GM21515 (cell line): ENCODE results near the gene LAMA2.

Source experiments
- ATAC-seq: cut with Tn5 transposase; IDR thresholded peaks from one replicate; pipeline ENCODE4 v1.9.1; 2021; ENCODE audit not compliant: unreplicated experiment

Gene LAMA2

DNA sequence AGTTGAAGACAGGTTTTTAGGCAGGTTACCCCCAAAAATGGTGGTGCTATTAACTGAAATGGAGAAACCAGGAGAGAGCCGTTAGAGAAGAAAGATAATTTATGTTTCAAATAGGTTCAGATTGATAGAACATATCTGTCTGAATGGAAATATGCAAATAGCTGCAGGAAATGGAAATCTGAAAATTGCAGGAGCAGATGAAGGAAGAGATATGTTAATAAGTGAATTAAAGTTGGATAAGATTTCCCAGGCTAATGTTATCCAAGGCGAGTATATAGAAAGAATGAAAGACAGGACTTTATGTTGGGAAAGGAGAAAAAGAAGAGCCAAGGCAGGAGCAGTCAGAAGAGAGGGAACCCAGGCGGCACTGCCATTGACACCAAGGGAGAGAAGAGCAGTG lies 461.4 kb downstream of the LAMA2 start:
- ATAC-seq = no peak

DNA sequence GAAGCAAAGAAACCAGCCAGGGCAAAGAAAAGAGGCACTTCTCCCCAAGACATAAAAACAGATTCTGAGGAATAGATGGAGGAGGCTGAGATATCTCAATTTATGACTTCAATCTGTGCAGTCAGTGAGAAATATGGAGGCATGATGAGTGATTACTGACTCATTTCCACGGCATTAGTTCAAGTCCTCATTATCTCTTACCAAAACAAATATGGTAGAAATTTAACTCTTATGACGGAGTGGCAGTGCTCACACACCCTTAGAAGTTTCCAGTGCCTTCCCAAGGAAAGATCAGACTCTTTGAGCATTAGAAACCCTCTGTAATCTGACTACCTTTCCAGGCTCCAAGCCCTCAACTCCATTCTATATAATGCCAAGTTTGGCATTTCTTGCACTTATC lies 463.0 kb downstream of the LAMA2 start:
- no peak for ATAC-seq

DNA sequence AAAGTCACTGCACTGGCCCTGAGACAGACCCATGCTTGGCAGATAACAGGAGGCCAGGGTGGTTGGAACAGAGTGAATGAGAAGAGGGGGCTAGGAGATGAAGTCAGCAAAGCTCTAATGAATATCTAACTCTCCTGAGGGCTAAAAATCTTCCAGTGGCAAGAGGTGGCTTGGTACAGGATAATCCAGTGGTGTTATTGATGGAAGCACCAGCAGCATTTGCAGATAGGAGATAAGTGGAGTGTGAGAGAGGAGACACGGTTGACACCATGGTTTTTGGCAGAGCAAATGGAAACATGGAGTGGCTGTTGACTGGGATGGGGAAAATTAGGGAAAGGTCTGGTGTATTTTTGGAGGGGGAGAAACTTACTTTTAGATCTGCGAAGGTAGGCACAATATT lies 464.0 kb downstream of the LAMA2 start:
- ATAC-seq = no peak

DNA sequence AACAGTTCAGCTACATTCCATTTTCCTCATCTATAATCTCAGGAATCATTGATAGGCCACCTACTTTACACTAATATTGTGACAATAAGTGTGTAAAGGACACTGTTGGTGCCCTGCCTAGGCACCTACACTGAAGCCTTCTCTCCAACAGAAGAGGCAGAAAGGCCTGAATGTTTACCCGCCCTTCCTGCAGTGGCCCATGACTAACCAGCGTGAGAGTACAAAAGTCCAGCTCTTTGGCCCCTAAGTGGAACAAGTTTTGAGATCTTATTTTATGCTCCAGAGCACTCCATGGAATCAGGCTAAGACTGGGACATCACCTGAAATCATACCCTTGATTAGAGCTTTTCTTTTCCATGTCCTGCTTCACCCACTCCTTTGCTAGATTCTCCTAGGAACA lies 467.3 kb downstream of the LAMA2 start:
- ATAC-seq = no peak

DNA sequence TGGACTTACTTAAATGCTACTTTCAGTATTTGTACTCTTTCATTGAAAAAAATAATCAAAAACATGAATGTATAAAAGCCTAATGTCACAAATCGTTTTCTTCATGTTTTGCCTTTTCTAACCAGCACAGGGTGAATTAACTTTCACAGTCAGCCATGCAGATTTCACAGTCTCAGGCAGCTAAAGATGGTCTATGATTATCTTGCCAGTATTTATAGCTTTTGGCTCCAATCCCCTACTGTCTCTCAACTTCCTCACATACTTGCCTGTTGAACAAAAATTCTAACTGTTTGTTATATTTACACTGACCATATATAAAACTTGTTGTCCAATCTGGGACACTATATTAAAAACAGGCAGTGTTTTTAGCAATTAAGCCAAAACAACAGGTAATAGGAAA lies 468.9 kb downstream of the LAMA2 start:
- ATAC-seq = no peak

DNA sequence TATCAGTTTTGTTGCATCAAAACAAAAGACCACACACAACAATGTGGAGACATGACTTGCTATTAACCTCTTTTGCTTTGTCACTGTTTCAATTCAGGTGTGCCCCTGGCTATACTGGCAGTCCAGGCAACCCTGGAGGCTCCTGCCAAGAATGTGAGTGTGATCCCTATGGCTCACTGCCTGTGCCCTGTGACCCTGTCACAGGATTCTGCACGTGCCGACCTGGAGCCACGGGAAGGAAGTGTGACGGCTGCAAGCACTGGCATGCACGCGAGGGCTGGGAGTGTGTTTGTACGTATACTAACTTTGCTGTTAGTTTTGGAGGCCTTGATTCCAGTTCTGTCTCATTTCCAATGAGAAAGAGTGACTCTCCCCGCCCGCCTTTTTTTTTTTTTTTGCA lies 470.1 kb downstream of the LAMA2 start:
- ATAC-seq = no peak

DNA sequence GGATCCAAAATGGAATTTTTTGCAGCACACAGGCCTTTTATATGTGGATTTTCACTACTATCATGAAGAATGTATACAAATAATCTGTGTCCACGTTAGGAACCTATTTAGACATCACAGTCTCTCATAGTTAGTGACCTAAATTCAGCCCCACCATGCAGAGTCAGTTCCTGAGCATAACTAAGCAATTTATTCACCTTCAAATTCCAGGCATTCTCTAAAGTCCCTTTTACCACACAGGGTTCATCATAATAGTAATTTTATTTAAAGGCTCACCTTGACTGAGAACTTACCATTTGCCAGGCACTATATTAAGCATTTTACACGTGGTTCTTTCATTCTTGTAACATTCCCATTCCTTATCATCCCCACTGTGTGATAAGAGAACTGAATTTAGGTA lies 473.2 kb downstream of the LAMA2 start:
- ATAC-seq = no peak

DNA sequence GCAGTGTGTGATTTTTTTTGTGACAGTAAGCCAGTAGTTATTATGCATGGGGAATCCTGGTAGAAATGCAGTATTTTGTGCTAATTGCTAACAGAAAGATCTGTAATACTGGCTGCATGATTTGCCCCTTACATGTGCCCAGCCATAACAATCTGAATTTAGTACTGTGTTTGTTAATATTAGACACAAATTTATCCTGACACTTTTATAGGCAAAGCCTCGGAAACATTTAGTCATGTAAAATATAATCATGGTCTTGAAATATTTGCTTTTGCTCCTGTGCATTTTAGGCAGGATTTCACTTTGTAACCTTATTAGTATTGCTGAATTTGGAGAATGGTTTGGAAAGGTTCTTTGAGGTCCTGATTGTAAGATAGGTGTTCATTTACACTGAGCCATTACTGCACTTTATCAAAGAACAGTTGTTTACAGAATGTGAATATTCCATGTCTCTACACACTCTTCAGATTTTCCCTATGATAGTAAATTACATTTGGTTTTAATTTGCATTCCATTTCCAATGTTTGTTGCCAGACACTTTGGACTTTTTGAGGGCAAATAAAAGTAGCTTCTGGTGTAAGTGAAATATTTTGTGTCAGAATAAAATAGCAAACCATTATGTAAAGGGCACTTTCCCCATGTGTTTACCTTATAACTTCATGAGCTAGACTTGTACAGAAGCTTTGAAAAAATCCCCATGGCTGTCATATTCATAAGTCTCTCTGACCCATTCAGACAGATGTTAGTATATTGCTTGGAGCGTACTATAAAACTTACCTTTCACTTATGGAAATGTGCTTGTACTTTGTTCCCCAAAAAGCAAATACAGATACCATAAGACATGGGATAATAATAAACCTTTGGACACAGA lies 477.1 kb downstream of the LAMA2 start:
- no peak for ATAC-seq

DNA sequence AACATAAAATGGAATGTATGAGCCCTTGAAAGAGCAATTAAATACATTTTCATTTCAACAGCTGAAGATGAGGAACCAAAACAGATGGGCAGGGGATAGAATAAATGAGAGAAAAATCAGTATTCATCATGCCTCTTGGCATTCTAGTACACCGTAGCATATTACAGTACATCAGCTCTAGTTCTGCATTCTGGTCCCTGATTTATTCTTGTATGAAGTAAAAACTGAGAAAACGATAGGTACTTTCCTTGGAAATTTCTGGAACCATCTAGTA lies 477.7 kb downstream of the LAMA2 start:
- ATAC-seq = no peak

DNA sequence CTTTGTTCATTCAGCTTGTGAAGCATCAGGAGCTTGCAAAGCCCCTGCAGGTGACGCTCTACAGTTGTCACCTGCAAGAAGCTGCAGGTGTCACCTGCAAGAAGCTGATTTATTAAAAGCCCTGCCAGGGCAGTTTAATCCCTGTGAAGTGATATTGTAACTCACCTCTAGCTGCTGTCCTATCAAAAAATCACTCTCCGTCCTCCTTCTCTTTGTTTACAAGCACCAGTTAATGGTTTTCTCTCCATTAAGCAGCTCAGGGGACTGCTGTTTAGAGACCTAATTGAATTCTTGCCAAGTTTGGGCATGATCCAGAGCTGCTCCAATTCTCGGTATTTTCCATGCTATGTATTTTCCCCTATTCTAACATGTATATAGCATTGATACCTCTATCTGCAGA lies 481.1 kb downstream of the LAMA2 start:
- ATAC-seq = no peak

DNA sequence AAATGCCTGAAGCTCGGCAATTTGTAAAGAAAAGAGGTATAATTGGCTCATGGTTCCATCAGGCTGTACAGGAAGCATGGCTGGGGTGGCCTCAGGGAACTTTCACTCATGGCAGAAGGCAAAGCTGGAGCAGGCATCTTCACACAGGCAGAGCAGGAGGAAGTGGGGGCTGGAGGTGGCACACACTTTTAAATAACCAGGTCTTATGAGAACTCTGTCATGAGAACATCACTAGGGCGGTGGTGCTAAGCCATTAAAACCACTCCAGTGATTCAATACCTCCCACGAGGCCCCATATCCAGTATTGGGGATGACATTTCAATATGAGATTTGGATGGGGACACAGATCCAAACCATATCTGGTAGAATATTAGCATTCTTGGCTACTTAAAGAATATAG lies 481.8 kb downstream of the LAMA2 start:
- ATAC-seq = no peak

DNA sequence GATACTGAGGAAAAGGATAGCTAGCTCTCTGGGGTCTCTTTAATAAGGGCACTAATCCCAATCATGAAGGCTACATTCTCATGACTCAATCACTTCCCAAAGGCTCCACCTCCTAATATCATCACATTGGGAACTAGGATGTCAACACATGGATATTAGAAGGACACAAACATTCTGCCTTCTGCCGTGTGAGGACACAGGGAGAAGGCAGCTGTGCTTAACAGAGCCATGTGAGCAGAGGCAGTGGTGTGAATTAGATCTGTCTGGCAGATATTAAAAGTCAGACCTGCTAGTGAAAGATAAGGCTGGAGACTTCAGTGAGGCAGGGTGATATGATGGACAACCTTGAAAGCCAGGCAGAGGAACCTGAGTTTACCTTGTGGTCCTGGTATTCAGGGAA lies 485.1 kb downstream of the LAMA2 start:
- ATAC-seq = no peak

DNA sequence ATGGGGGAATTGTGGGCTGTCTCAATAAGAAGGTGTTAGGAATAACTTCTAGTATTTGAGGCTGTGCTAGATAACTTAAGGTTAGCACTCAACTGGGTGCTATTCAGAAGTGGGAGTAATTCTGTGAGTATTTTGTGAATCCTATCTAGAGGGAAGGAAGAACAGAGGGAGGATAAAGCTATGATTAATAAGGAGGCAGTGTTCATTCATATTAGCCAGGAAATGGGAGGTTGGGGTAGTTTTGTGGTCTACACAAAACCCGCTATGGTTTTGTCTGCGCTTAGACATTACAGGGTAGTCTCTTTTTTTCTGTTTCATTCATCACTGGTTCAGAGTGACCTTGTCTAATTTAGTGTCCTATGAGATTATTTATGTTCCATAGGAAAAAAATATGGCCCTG lies 486.0 kb downstream of the LAMA2 start:
- no peak for ATAC-seq

DNA sequence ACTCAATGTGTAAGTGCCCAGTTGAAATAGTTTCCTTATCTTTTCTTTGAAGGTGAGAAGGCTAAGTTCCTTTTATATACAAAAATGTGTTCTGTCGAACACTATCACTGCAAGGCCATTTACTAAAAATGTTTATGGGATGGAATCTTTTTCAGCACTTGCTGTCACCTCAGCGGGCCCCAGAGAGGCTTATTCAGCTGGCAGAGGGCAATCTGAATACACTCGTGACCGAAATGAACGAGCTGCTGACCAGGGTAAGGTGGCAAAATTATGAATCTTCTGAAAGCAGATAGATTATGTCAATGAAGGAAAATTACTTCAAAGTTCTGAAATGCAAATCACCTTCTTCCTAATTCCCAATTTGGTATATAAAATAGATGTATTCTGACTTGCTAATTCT lies 486.8 kb downstream of the LAMA2 start:
- ATAC-seq = no peak

DNA sequence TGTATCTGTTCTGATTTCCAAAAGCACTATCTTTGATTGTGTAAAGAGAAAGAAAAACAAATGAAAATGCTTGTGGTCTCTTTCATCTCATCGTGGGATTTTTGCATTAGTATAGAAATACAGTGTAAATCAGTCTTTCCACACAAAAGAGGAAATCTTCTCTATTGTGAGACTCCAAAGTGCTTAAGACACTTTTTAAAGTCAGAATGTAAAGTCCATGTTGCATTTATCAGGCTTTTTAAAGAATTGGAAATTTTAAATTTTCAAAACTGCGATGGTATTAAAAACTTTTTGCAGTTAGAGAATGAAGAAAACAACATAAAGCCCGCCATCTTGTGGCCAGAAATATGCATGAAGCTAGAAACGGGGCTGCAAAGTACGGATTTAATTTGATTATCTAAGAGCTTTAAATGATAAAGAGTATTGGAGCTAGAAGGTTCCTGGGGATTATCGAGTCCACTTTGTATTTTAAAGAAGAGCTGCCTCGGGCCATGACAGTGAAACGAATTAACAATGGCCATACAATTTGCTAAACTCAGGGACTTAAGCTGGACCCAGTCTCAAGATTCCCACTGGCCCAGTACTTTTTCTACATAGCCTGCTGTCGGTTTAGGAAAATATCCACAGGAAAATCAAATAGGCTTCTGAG lies 487.5 kb downstream of the LAMA2 start:
- ATAC-seq = no peak

DNA sequence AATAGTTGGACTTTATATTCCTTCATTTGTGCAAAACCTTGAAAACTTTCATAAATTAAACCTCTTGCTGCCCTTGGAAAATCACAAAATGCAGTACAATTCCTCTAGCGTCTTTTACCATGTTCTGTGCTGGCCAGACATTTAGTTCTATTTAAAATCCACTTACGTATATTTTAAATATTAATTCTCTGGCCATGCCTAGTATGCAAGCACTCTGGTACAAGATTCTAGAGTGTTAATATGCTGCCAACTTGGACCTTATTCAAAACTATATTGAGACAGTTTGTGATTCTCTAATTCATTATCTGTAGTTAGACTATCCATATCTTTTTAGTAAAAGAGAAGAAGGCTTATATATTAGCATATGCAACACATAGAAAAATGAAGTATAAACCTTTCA lies 498.9 kb downstream of the LAMA2 start:
- no peak for ATAC-seq

DNA sequence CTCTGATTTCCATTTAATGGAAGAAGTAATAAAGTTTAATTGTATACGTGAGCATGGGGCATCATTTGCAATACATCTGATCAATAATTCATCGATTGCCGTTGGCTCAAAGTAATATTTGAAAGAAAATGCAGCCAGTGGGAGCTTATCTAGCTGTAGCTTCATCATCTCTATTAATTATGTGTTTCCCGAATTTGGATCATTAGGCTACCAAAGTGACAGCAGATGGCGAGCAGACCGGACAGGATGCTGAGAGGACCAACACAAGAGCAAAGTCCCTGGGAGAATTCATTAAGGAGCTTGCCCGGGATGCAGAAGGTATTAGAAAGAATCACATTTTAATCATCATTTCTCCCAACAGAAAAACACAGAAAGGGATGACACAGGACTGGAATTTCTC lies 500.0 kb downstream of the LAMA2 start:
- no peak for ATAC-seq

DNA sequence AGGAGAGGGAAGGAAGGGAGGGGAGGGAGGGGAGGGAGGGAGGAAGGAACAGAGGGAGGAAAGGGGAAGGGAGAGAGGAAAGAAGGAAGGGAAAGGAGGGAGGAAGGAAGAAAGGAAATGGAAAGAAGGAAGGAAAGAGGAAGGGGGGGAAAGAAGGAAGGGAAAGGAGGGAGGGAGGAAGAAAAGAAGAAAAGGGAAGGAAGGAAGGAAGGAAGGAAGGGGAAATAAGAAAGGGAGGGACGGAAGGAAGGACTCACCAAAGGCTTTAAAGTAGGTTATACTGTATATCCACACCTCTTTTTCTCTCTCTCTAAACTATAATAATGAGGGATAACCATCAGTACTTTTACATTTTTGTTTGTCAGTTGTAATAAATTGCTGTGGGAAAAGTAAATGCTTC lies 502.2 kb downstream of the LAMA2 start:
- no peak for ATAC-seq

DNA sequence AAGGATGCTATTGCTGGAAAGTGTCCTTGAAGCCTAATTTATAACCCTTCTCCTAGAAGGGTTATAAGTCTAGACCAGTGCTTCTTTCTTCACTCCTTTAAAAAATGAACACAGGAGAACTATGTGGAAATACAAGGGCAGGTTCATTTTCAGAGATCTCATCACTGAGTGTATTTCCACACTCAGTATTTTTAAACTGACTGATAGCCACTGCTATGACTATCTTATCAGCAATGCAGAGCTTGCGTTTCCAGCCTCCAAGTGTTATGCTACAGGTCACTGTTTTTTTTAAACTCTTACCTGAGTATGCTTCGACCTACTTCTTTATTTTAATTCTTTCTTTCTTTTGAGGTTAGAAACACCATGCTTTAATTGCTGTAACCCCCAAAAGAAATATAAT lies 508.0 kb downstream of the LAMA2 start:
- ATAC-seq = no peak

DNA sequence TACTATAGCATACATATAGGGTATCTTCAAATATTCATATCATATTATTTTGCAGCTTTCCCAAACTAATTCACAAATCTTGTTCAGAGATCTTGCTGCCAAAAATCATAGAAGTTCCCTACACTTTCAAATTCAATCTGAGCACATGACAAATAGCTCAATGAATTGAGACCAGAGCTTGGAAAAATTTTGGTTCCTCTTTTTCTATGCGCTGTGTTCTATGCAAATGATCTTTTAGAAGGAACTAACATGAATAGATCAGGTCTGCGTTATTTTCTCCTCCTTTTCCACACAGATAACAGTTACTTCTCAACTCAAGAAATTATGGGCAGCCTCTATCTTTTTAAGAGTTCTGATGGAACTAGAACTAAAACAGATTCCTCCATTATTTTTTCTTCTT lies 510.7 kb downstream of the LAMA2 start:
- peak; percentile 67 for ATAC-seq

DNA sequence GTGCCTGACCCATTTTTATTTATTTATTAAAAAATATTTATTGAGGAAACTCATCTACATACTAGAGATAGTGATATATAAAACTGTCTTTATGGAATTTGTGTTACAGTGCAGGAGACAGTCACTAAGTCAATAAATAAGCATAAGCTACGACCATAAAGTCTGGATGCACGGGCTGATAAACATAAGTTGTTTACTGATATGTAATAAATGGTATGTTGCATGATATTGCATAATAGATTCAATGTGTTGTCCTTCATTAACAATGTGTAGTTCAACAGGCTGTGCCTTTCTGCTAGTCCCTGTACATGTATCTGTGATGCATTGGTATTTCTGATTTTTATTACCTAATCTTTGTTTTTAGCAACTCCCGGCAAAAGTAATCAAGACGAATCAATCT lies 515.8 kb downstream of the LAMA2 start:
- no peak for ATAC-seq

DNA sequence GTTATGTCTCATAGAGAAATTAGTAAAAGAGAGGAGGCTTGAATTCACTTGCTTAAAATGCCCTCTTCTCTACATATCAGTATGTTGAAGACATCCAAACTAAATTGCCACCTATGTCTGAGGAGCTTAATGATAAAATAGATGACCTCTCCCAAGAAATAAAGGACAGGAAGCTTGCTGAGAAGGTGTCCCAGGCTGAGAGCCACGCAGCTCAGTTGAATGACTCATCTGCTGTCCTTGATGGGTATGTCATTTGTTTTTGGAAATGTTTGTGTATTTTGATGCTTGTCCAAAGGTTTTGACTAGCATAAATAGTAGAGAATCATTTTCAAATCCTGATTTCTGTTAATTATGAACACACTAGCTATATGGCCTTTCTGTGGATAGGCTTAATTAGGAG lies 519.3 kb downstream of the LAMA2 start:
- ATAC-seq = no peak

DNA sequence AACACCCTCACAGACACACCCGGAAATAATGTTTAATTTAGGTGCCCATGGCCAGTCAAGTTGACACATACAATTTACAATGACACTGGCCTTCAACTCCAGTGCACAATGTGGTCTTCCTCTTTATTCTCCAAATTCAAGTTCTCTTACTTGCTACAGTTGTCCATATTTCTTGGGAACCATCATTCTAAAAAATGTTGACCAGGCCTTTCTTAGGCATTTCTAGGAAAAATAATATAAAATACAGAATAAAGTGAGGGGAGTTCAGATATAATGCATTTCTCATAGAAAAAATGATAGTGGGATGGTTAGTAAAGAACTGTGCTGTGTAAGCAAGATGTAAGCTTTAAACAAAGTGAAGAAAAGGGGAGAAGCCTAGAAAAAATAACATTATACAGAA lies 528.2 kb downstream of the LAMA2 start:
- no peak for ATAC-seq
